ENCODE data around the gene SH3BP2. TPM values are rescaled to one million over a fixed set of nuclear protein-coding genes. Genes with fewer than 3 reads are reported as not detected.

Gene SH3BP2
- polyA plus RNA-seq, 1 donor: 30.3 TPM

GRCh38 chr4:2790583-2791517, 2.0 kb upstream of the SH3BP2 start:
- DNase-seq (ENCODE audit: low read depth): no peak

GRCh38 chr4:2791518-2792395, 1.1 kb upstream of the SH3BP2 start:
- no peak for DNase-seq (ENCODE audit: low read depth)

GRCh38 chr4:2792396-2792710, 532 bp upstream of the SH3BP2 start:
- DNase-seq (ENCODE audit: low read depth): no peak

- DNase-seq (ENCODE audit: low read depth): no peak
Measured at GRCh38 chr4:2793586-2794485, 951 bp downstream of the SH3BP2 start.

GRCh38 chr4:2794486-2795299, 1.8 kb downstream of the SH3BP2 start:
- no peak for DNase-seq (ENCODE audit: low read depth)

- DNase-seq (ENCODE audit: low read depth): no peak
Measured at GRCh38 chr4:2795300-2795892, 2.5 kb downstream of the SH3BP2 start.

GRCh38 chr4:2795893-2796848, 3.3 kb downstream of the SH3BP2 start:
- no peak for DNase-seq (ENCODE audit: low read depth)

GRCh38 chr4:2796849-2797544, 4.1 kb downstream of the SH3BP2 start:
- DNase-seq (ENCODE audit: low read depth): no peak

GRCh38 chr4:2797545-2798305, 4.8 kb downstream of the SH3BP2 start:
- DNase-seq (ENCODE audit: low read depth): no peak

- no peak for DNase-seq (ENCODE audit: low read depth)
Measured at GRCh38 chr4:2798399-2799223, 5.7 kb downstream of the SH3BP2 start.

- no peak for DNase-seq (ENCODE audit: low read depth)
Measured at GRCh38 chr4:2799224-2799911, 6.5 kb downstream of the SH3BP2 start.

- DNase-seq (ENCODE audit: low read depth): no peak
Measured at GRCh38 chr4:2799971-2800690, 7.2 kb downstream of the SH3BP2 start.

- DNase-seq (ENCODE audit: low read depth): peak; percentile 70
Measured at GRCh38 chr4:2800691-2801596, 8.1 kb downstream of the SH3BP2 start.
